ENCODE data around the gene MAB21L4. TPM values are rescaled to one million over a fixed set of nuclear protein-coding genes. Genes with fewer than 3 reads are reported as not detected.
A peak's percentile ranks its signal among the peaks of the same experiment; 100 is the strongest.

Gene MAB21L4
- total and polyA plus RNA-seq, 8 donors: 0.14 to 2.0 (median 1.1) TPM

GRCh38 chr2:240925191-240925567 is 29.2 kb upstream of the MAB21L4 start:
- ATAC-seq: no peak
- TF ChIP-seq CTCF (IDR thresholded peaks at IDR 0.05): no peak
- 91% methylated on average over 14 of the region's 14 CpGs for WGBS, 2 donors
- no peak for FAIRE-seq
- H3K4me1 ChIP-seq: no peaks in the 10 kb centered on the region
- H3K27me3 ChIP-seq: no peaks in the 10 kb centered on the region
- DNase-seq: peak in 5 of 6 donors; percentile 7 to 73 (median 24)
- H3K27ac ChIP-seq: no peak overlapping the region
- no peak overlapping the region for H3K4me3 ChIP-seq
- intact Hi-C loops (cut with DNase I): no loop called here
- H3K36me3 ChIP-seq: no peaks in the 10 kb centered on the region
- no peaks in the 10 kb centered on the region for H3K9me3 ChIP-seq

- WGBS, 2 donors: 44 to 48% methylated on average over 13 to 15 of the region's 15 CpGs
- no peak overlapping the region for H3K4me3 ChIP-seq
- no peaks in the 10 kb centered on the region for H3K36me3 ChIP-seq
- TF ChIP-seq CTCF (IDR thresholded peaks at IDR 0.05): no peak
- no peaks in the 10 kb centered on the region for H3K9me3 ChIP-seq
- no peaks in the 10 kb centered on the region for H3K4me1 ChIP-seq
- ATAC-seq (no peak), FAIRE-seq (no peak), DNase-seq (peak in 4 of 6 donors; percentile 5 to 39 (median 14))
- no peaks in the 10 kb centered on the region for H3K27me3 ChIP-seq
- intact Hi-C loops (cut with DNase I): no loop called here
- no peak overlapping the region for H3K27ac ChIP-seq
These were observed 27.1 kb upstream of the MAB21L4 start for GRCh38 chr2:240922982-240923537.

- Histone ChIP-seq H3K9me3 (no peaks in the 10 kb centered on the region), H3K4me3 (no peak overlapping the region), H3K36me3 (no peaks in the 10 kb centered on the region), H3K27ac (no peak overlapping the region), H3K27me3 (no peaks in the 10 kb centered on the region), H3K4me1 (no peaks in the 10 kb centered on the region)
- ATAC-seq (no peak), DNase-seq (peak in 5 of 6 donors; percentile 7 to 73 (median 18)), FAIRE-seq (no peak)
- intact Hi-C loops (cut with DNase I): no loop called here
- no peak for TF ChIP-seq CTCF (IDR thresholded peaks at IDR 0.05)
- WGBS, 2 donors: 66 to 80% methylated on average over 17 to 18 of the region's 18 CpGs
These were observed 26.5 kb upstream of the MAB21L4 start for GRCh38 chr2:240922245-240922981.

- intact Hi-C loops (cut with DNase I): no loop called here
- H3K4me1 ChIP-seq: no peaks in the 10 kb centered on the region
- 62 to 91% methylated on average over 1 of the region's 1 CpG for WGBS, 2 donors
- no peak overlapping the region for H3K27ac ChIP-seq
- FAIRE-seq (no peak), DNase-seq (no peak), ATAC-seq (no peak)
- H3K36me3 ChIP-seq: no peaks in the 10 kb centered on the region
- no peak for TF ChIP-seq CTCF (IDR thresholded peaks at IDR 0.05)
- no peaks in the 10 kb centered on the region for H3K27me3 ChIP-seq
- H3K9me3 ChIP-seq: no peaks in the 10 kb centered on the region
- no peak overlapping the region for H3K4me3 ChIP-seq
These were observed 26.0 kb upstream of the MAB21L4 start for GRCh38 chr2:240921995-240922244.

- ATAC-seq (peak in 3 of 4 donors; percentile 37 to 45 (median 40)), DNase-seq (peak; percentile 3 to 69 (median 26)), FAIRE-seq (no peak)
- 84 to 93% methylated on average over 13 of the region's 13 CpGs for WGBS, 2 donors
- Histone ChIP-seq H3K27ac (no peak overlapping the region), H3K4me3 (no peak overlapping the region), H3K4me1 (no peaks in the 10 kb centered on the region), H3K9me3 (no peaks in the 10 kb centered on the region), H3K36me3 (no peaks in the 10 kb centered on the region), H3K27me3 (no peaks in the 10 kb centered on the region)
- no peak for TF ChIP-seq CTCF (IDR thresholded peaks at IDR 0.05)
- intact Hi-C loops (cut with DNase I): no loop called here
These were observed 25.5 kb upstream of the MAB21L4 start for GRCh38 chr2:240921311-240921994.

Measured in pancreas (tissue), 10 donors.